H1 (cell line): ENCODE data around the gene CMYA5. TPM values are rescaled to one million over a fixed set of nuclear protein-coding genes. Genes with fewer than 3 reads are reported as not detected.

Source experiments
- CBX8 ChIP-seq: fragments of 300-800, 300-1000 bp; sonication (generic); IDR thresholded peaks from 2 replicates; pipeline ENCODE4 v1.7.1; 2016; ENCODE audit warnings: low read depth, low read length, borderline replicate concordance
- CHD1 ChIP-seq: IDR thresholded peaks from 2 replicates; pipeline ENCODE4 v1.6.1; 2012; ENCODE audit warnings: low read depth, low read length, improper control_type of control experiment
- NANOG ChIP-seq: IDR thresholded peaks from 2 replicates; pipeline ENCODE4 v1.6.1; 2011; ENCODE audit warnings: low read length, low read depth, mild to moderate bottlenecking, inconsistent platforms; ENCODE audit not compliant: insufficient read depth, poor library complexity, severe bottlenecking
- POLR2A ChIP-seq, 2 experiments: IDR thresholded peaks; 1 replicate in 1 of 2; 2 replicates in 1 of 2; pipeline ENCODE4 v1.6.1; 2011; ENCODE audit warnings: low read depth in 2 of 2, low read length in 2 of 2, mild to moderate bottlenecking in 2 of 2; ENCODE audit errors: control extremely low read depth in 1 of 2
- TAF7 ChIP-seq: optimal IDR thresholded peaks from 2 replicates; pipeline ENCODE3; 2011; ENCODE audit warnings: low read depth, mild to moderate bottlenecking, inconsistent platforms, low read length, moderate library complexity, borderline replicate concordance
- TEAD4 ChIP-seq: IDR thresholded peaks from 2 replicates; pipeline ENCODE4 v1.6.1; 2012; ENCODE audit warnings: low read depth, low read length, inconsistent platforms, mixed read lengths
- polyA plus RNA-seq, 7 experiments: library from polyadenylated mRNA; depleted of rRNA in 3 of 7; stranded (reverse) in 5 of 7; unstranded in 2 of 7; fragments of >200 nt in 5 of 7; fragments of 200-250 nt in 2 of 7; gene quantifications; 1 replicate in 5 of 7; 2 replicates in 1 of 7; 4 replicates in 1 of 7; pipeline versions ENCODE4 v1.2.1 to v1.2.3, GENCODE V29; 2011 to 2013; ENCODE audit warnings: missing spikeins in 2 of 7, mixed read lengths in 2 of 7
- total RNA-seq: library from RNA; stranded (reverse); fragmentation: NEBNext Ultra II Directional; extraction: Animal tissue kit (Norgen Biotek cat#: 25700); gene quantifications from 2 replicates; pipeline ENCODE4 v1.2.1, GENCODE V29; 2021
- TF ChIP-seq, protein P1 (sequence below), 3 experiments: IDR thresholded peaks; 1 replicate in 2 of 3; 2 replicates in 1 of 3; pipeline versions ENCODE4 v1.5.1 to v1.6.1; 2011; ENCODE audit warnings: low read length in 3 of 3, mild to moderate bottlenecking in 3 of 3, inconsistent platforms in 2 of 3, low read depth in 1 of 3, moderate library complexity in 1 of 3; ENCODE audit not compliant: insufficient read depth in 1 of 3; ENCODE audit errors: control extremely low read depth in 1 of 3

The CMYA5 gene
- total and polyA plus RNA-seq, 2 of the 8 experiments (the other 6 are each of a cell fraction or from before 2014, with no cell fraction given), result 0.88 to 0.95 TPM

DNA sequence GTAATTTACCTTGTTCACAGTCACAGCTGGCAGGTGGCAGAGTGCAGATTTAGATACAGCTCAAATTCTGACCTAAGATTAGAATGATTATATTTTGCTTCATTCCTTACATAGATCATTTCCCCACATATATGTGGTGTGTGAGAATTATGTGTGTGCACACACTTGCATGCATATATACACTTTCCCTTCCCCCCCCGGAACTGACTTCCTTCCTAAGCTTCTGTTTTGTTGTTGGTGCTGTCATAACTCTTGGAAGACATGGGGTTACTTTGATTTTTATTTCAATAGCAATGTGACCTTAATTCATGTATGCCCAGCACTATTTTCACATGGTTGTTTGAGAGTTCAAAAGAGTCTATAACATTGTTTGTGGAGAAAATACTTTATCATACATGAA lies 112.8 kb downstream of the CMYA5 start (continued):
- no peak for TF ChIP-seq TEAD4
- TF ChIP-seq, protein P1, sequence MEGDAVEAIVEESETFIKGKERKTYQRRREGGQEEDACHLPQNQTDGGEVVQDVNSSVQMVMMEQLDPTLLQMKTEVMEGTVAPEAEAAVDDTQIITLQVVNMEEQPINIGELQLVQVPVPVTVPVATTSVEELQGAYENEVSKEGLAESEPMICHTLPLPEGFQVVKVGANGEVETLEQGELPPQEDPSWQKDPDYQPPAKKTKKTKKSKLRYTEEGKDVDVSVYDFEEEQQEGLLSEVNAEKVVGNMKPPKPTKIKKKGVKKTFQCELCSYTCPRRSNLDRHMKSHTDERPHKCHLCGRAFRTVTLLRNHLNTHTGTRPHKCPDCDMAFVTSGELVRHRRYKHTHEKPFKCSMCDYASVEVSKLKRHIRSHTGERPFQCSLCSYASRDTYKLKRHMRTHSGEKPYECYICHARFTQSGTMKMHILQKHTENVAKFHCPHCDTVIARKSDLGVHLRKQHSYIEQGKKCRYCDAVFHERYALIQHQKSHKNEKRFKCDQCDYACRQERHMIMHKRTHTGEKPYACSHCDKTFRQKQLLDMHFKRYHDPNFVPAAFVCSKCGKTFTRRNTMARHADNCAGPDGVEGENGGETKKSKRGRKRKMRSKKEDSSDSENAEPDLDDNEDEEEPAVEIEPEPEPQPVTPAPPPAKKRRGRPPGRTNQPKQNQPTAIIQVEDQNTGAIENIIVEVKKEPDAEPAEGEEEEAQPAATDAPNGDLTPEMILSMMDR (IDR thresholded peaks at IDR 0.05; ENCODE audit: control extremely low read depth in 1 of 3, insufficient read depth in 1 of 3, low read depth in 1 of 3, low read length in 3 of 3), result no peak
- TF ChIP-seq POLR2A (IDR thresholded peaks at IDR 0.05; ENCODE audit: control extremely low read depth in 1 of 2, low read depth in 2 of 2, low read length in 2 of 2), result no peak
- no peak for TF ChIP-seq NANOG
- no peak for TF ChIP-seq TAF7
- TF ChIP-seq CBX8, result no peak
- TF ChIP-seq CHD1, result no peak
